Thyroid gland (tissue), 4 donors: ENCODE measurements around the gene KRT6B. TPM values are rescaled to one million over a fixed set of nuclear protein-coding genes. Genes with fewer than 3 reads are reported as not detected.

ENCODE experiments used
- DNase-seq, 2 donors: peaks; one replicate each; pipeline ENCODE4 v3.0.0-alpha.2; 2019
- H3K27ac ChIP-seq, 3 donors: fragments of 200-600 bp; sonication (generic); 1 replicate in 2 of 3; 2 replicates in 1 of 3; pipeline ENCODE4 v1.5.1; 2016 to 2019; ENCODE audit warnings: mild to moderate bottlenecking in 1 of 3, moderate library complexity in 1 of 3
- H3K27me3 ChIP-seq: fragments of 200-600 bp; sonication (generic); one replicate; pipeline ENCODE4 v1.5.1; 2019
- H3K36me3 ChIP-seq, 2 donors: fragments of 200-600 bp; sonication (generic); one replicate each; pipeline ENCODE4 v1.5.1; 2016 to 2019
- H3K4me1 ChIP-seq, 2 donors: fragments of 200-600 bp; sonication (generic); one replicate each; pipeline ENCODE4 v1.5.1; 2017 to 2019
- H3K4me3 ChIP-seq, 3 donors: fragments of 200-600 bp; sonication (generic); replicated peaks in 1 of 3; 1 replicate in 2 of 3; 2 replicates in 1 of 3; pipeline ENCODE4 v1.5.1; 2016; ENCODE audit warnings: mild to moderate bottlenecking in 1 of 3
- H3K9me3 ChIP-seq: fragments of 200-600 bp; sonication (generic); one replicate; pipeline ENCODE4 v1.5.1; 2017
- POLR2A ChIP-seq, 2 donors: fragments of 450-650 bp; IDR thresholded peaks; one replicate each; pipeline ENCODE4 v1.6.1; 2017; ENCODE audit warnings: antibody characterized with exemption in 2 of 2, mild to moderate bottlenecking in 2 of 2, moderate library complexity in 1 of 2
- WGBS, 2 donors: methylation state at CpG; one replicate each; pipeline ENCODE4 v1.1.5; 2017; 5-methylcytosine and 5-hydroxymethylcytosine counted together
- intact Hi-C: fragments of 100-400 bp; cut with DNase I; formaldehyde crosslinking; loops from one replicate; pipeline ENCODE4 v1.15.1; 2023
- total RNA-seq, 4 donors: library from RNA; depleted of rRNA; stranded (reverse); fragments of >200 nt; gene quantifications; one replicate each; pipeline ENCODE4 v1.2.3, GENCODE V29; 2016
- TF ChIP-seq, protein P1 (sequence below), 6 experiments: fragments of 200-600 bp in 3 of 6; fragments of 450-650 bp in 3 of 6; sonication (generic) in 3 of 6; IDR thresholded peaks; one replicate each; pipeline ENCODE4 v1.5.1; 2016 to 2019; ENCODE audit warnings: antibody characterized with exemption in 6 of 6, mild to moderate bottlenecking in 2 of 6, inconsistent platforms in 1 of 6, moderate library complexity in 1 of 6

Gene KRT6B
- total RNA-seq, 4 donors from 2014 or later: not detected

- Histone ChIP-seq H3K4me1 (no peaks in the 10 kb centered on the region), H3K36me3 (no peaks in the 10 kb centered on the region), H3K27ac (no peak overlapping the region), H3K27me3 (no peaks in the 10 kb centered on the region), H3K4me3 (no peak overlapping the region), H3K9me3 (no peaks in the 10 kb centered on the region)
- TF ChIP-seq, protein P1, sequence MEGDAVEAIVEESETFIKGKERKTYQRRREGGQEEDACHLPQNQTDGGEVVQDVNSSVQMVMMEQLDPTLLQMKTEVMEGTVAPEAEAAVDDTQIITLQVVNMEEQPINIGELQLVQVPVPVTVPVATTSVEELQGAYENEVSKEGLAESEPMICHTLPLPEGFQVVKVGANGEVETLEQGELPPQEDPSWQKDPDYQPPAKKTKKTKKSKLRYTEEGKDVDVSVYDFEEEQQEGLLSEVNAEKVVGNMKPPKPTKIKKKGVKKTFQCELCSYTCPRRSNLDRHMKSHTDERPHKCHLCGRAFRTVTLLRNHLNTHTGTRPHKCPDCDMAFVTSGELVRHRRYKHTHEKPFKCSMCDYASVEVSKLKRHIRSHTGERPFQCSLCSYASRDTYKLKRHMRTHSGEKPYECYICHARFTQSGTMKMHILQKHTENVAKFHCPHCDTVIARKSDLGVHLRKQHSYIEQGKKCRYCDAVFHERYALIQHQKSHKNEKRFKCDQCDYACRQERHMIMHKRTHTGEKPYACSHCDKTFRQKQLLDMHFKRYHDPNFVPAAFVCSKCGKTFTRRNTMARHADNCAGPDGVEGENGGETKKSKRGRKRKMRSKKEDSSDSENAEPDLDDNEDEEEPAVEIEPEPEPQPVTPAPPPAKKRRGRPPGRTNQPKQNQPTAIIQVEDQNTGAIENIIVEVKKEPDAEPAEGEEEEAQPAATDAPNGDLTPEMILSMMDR (IDR thresholded peaks at IDR 0.05): no peak
- no peak for TF ChIP-seq POLR2A (IDR thresholded peaks at IDR 0.05)
- no peak for DNase-seq
- 96 to 98% methylated on average over 5 of the region's 5 CpGs for WGBS, 2 donors
- intact Hi-C loops: no loop called here
Measured at GRCh38 chr12:52440821-52441319, 11.1 kb downstream of the KRT6B start.

GRCh38 chr12:52439845-52440244, 12.1 kb downstream of the KRT6B start:
- 62 to 67% methylated on average over 2 of the region's 2 CpGs for WGBS, 2 donors
- H3K4me3 ChIP-seq: no peak overlapping the region
- TF ChIP-seq, protein P1 (IDR thresholded peaks at IDR 0.05): no peak
- no peak for TF ChIP-seq POLR2A (IDR thresholded peaks at IDR 0.05)
- intact Hi-C loops: no loop called here
- H3K27me3 ChIP-seq: no peaks in the 10 kb centered on the region
- no peak for DNase-seq
- H3K9me3 ChIP-seq: no peaks in the 10 kb centered on the region
- H3K36me3 ChIP-seq: no peaks in the 10 kb centered on the region
- H3K27ac ChIP-seq: no peak overlapping the region
- no peaks in the 10 kb centered on the region for H3K4me1 ChIP-seq

DNA sequence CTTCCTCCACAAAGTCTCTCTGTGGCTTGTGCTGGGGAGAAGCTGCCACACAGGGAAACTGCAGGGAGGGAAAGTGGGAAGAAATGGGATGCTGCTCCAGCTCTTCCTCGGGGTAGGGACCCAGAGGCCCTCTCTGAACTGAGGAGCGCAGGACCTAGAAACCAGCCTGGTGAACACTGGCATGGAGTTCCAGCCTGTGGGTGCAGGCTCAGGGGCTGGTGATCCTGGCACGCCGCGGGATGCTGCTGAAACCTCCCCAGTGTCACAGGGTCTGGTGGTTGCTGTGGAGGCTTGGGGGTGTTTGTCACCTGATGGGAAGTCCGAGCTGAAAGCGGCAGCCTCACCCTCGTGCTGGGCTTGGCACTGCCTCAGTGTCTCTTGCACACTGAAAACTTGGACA, 12.5 kb downstream of the KRT6B start:
- Histone ChIP-seq H3K27me3 (no peaks in the 10 kb centered on the region), H3K36me3 (no peaks in the 10 kb centered on the region), H3K4me1 (no peaks in the 10 kb centered on the region), H3K27ac (no peak overlapping the region), H3K4me3 (no peak overlapping the region), H3K9me3 (no peaks in the 10 kb centered on the region)
- TF ChIP-seq POLR2A (IDR thresholded peaks at IDR 0.05): no peak
- TF ChIP-seq, protein P1 (IDR thresholded peaks at IDR 0.05): no peak
- intact Hi-C loops: no loop called here
- DNase-seq: no peak
- 79 to 89% methylated on average over 4 to 8 of the region's 8 CpGs for WGBS, 2 donors

DNA sequence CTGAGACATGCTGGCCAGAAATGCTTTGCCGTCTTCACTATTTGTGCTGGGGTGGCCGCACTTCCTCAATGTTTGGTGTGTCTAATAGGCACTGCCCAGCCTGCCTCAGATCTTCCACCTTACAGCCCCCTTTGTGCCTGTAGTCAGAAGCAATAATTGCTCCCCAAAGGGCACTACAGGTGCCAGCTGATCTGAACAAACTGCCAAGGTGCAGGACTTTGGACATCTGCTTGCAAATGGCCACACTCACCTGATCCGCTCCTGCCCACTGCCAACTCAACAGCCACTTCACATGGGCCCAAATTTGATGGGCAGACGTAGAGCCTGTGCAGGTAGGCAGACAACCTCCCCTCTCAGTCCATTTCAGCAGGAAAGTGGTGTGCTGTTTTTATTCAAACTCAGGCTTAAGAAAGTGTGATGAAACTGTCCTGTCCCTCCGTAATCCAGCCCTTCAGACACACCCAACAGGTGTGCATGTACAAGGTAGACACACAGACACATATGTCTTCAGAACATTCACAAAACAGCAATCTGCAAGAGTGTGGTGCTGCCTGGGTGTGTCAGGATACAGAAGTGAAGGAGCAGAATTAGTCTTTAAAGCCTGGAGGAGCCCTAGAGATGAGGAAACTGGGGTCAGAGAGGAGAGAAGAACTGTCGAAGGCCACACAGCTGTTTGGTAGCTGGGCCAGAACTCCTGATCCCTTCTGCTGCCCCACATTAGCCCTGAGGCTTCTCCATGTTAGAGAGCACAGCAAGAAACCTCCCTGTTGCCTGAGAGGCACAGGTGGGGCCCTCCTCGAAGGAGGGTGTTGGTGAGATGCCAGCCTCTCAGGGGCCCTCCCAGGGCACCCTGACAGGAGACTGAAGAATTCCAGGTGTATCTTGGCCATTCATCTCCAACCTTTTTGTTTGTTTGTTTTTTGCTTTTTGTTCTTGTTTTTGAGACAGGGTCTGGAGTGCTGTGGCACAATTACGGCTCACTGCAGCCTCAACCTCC, 13.3 kb downstream of the KRT6B start:
- no peak for TF ChIP-seq POLR2A (IDR thresholded peaks at IDR 0.05)
- TF ChIP-seq, protein P1 (IDR thresholded peaks at IDR 0.05): no peak
- WGBS, 2 donors: 74 to 82% methylated on average over 7 to 8 of the region's 8 CpGs
- intact Hi-C loops: no loop called here

DNA sequence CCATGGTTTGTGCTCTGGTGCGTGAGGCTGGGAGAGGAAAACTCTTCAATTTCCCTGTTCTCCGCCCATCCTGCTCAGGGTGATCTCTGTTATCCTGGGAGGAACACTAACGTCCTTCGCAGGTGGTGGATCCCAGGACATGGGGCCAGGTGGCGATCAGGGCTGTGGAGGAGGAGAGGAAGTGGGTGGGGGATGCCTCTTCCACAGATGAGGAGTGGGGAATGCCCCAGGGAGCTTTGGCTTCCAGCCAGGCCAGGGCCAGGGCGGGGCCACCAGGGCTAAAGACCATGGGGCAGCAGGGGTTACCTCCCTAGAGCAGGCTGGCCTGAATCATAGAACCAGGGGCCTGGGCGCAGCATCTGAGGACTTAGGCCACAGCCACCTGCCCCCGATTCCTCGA, 14.4 kb downstream of the KRT6B start:
- intact Hi-C loops: no loop called here
- Histone ChIP-seq H3K9me3 (no peaks in the 10 kb centered on the region), H3K27me3 (no peaks in the 10 kb centered on the region), H3K4me3 (no peak overlapping the region), H3K36me3 (no peaks in the 10 kb centered on the region), H3K4me1 (no peaks in the 10 kb centered on the region), H3K27ac (no peak overlapping the region)
- DNase-seq: no peak
- WGBS, 2 donors: 78 to 80% methylated on average over 7 to 9 of the region's 9 CpGs
- TF ChIP-seq POLR2A (IDR thresholded peaks at IDR 0.05): no peak
- TF ChIP-seq, protein P1 (IDR thresholded peaks at IDR 0.05): no peak

More for the DNA sequence above, 13.3 kb downstream of the KRT6B start:
- Histone ChIP-seq H3K9me3 (no peaks in the 10 kb centered on the region), H3K27me3 (no peaks in the 10 kb centered on the region), H3K4me3 (no peak overlapping the region), H3K36me3 (no peaks in the 10 kb centered on the region), H3K27ac (no peak overlapping the region), H3K4me1 (no peaks in the 10 kb centered on the region)
- no peak for DNase-seq
